A549 (cell line): Measurements from ENCODE around the gene SYK. TPM values are rescaled to one million over a fixed set of nuclear protein-coding genes. Genes with fewer than 3 reads are reported as not detected.
"Not testable (repeated sequence)": the region's sequence is repeated elsewhere in the genome, so short reads cannot be mapped to it uniquely, and the experiment has no call there.

Experiments used
- ATAC-seq, 2 experiments: fragments of 200-7000 bp in 1 of 2; fragments of >200 bp in 1 of 2; cut with Nextera tagmentation in 1 of 2; cut with Tn5 transposase in 1 of 2; 3 replicates each; pipeline versions ENCODE4 v1.8.0 to v1.9.1; 2018 to 2020; ENCODE audit warnings: mild to moderate bottlenecking in 1 of 2, moderate library complexity in 1 of 2
- CTCF ChIA-PET: fragments of 300-600 bp; sonication (Branson Sonifier 250); formaldehyde crosslinking; extraction: SDS; loops from one replicate; lab custom pipeline; 2021; ENCODE audit warnings: antibody characterized with exemption, inconsistent platforms; lab: Yijun Ruan, JAX
- POLR2A ChIA-PET: fragments of 350-600 bp; formaldehyde crosslinking; extraction: SDS; loops from one replicate; lab custom pipeline; 2021; ENCODE audit warnings: antibody characterized with exemption, inconsistent platforms; lab: Yijun Ruan, JAX
- DNase-seq, 2 experiments: peaks; one replicate each; pipeline versions ENCODE4 v3.0.0 to v3.0.0-alpha.2; 2011 to 2016; ENCODE audit warnings: low read depth in 1 of 2, low spot score in 1 of 2
- FAIRE-seq: peaks from 2 replicates; lab custom pipeline; 2011; peaks lifted over from hg19 to GRCh38; lab: Jason Lieb, UNC
- H3K27ac ChIP-seq, 2 experiments: fragments of >200 bp; sonication (Bioruptor Twin); formaldehyde crosslinking; 3 replicates each; pipeline ENCODE4 v1.5.1; 2016 to 2017
- H3K4me1 ChIP-seq: fragments of >200 bp; sonication (Bioruptor Twin); formaldehyde crosslinking; 3 replicates; pipeline ENCODE4 v1.6.1; 2016
- H3K4me2 ChIP-seq: fragments of >200 bp; sonication (Bioruptor Twin); formaldehyde crosslinking; 3 replicates; pipeline ENCODE4 v1.6.1; 2016
- H3K4me3 ChIP-seq: fragments of >200 bp; sonication (Bioruptor Twin); formaldehyde crosslinking; 3 replicates; pipeline ENCODE4 v1.5.1; 2016
- H3K9me3 ChIP-seq: fragments of >200 bp; sonication (Bioruptor Twin); formaldehyde crosslinking; 3 replicates; pipeline ENCODE4 v1.6.1; 2016
- CBX2 ChIP-seq: fragments of 200-600 bp; sonication (generic); IDR thresholded peaks from 2 replicates; pipeline ENCODE4 v1.6.1; 2016; ENCODE audit warnings: low read depth, mild to moderate bottlenecking, borderline replicate concordance
- CBX8 ChIP-seq: fragments of 200-600 bp; sonication (generic); IDR thresholded peaks from 2 replicates; pipeline ENCODE4 v1.6.1; 2016
- E2F6 ChIP-seq: IDR thresholded peaks from 2 replicates; pipeline ENCODE4 v1.6.1; 2012; ENCODE audit warnings: low read depth, borderline replicate concordance
- FOXS1 ChIP-seq: fragments of 250-450 bp; sonication (Bioruptor Pico); IDR thresholded peaks from 2 replicates; pipeline ENCODE4 v1.5.0; 2020; ENCODE audit warnings: mild to moderate bottlenecking, moderate library complexity
- GATA3 ChIP-seq: IDR thresholded peaks from 2 replicates; pipeline ENCODE4 v1.6.1; 2012; ENCODE audit warnings: borderline replicate concordance
- HMGXB4 ChIP-seq: fragments of 250-450 bp; sonication (Bioruptor Pico); IDR thresholded peaks from 2 replicates; pipeline ENCODE4 v1.5.0; 2021; ENCODE audit warnings: mild to moderate bottlenecking, moderate library complexity, borderline replicate concordance
- HOXA7 ChIP-seq: fragments of 250-450 bp; sonication (Bioruptor Pico); IDR thresholded peaks from 2 replicates; pipeline ENCODE4 v1.5.0; 2020; ENCODE audit warnings: mild to moderate bottlenecking, moderate library complexity
- HOXB13 ChIP-seq: fragments of 250-450 bp; sonication (Bioruptor Pico); IDR thresholded peaks from 2 replicates; pipeline ENCODE4 v1.5.0; 2020; ENCODE audit warnings: low read depth, mild to moderate bottlenecking, moderate library complexity
- JUN ChIP-seq, 2 experiments: fragments of >200 bp; sonication (Bioruptor Twin); formaldehyde crosslinking; IDR thresholded peaks; 2 replicates in 1 of 2; 3 replicates in 1 of 2; pipeline ENCODE4 v1.6.1; 2016 to 2017
- JUNB ChIP-seq: fragments of >200 bp; sonication (Bioruptor Twin); formaldehyde crosslinking; IDR thresholded peaks from 2 replicates; pipeline ENCODE4 v1.6.1; 2016
- KDM5A ChIP-seq: fragments of 200-600 bp; sonication (generic); IDR thresholded peaks from 2 replicates; pipeline ENCODE4 v1.6.1; 2016; ENCODE audit warnings: antibody characterized with exemption, mild to moderate bottlenecking
- NFE2L2 ChIP-seq: fragments of 150-350 bp; conservative IDR thresholded peaks from 2 replicates; pipeline ENCODE4 v1.6.1; 2014; ENCODE audit warnings: low read length
- POLR2A ChIP-seq: IDR thresholded peaks from 2 replicates; pipeline ENCODE4 v1.6.1; 2012; ENCODE audit warnings: mild to moderate bottlenecking, low read length
- RAD21 ChIP-seq, 2 experiments: fragments of >200 bp in 1 of 2; sonication (Bioruptor Twin) in 1 of 2; formaldehyde crosslinking in 1 of 2; IDR thresholded peaks in 1 of 2; conservative IDR thresholded peaks in 1 of 2; 2 replicates in 1 of 2; 3 replicates in 1 of 2; pipeline ENCODE4 v1.6.1; 2012 to 2018; ENCODE audit warnings: inconsistent platforms in 1 of 2
- RFX5 ChIP-seq: fragments of 450-650 bp; IDR thresholded peaks from 2 replicates; pipeline ENCODE4 v1.7.1; 2014; ENCODE audit warnings: antibody characterized with exemption, mild to moderate bottlenecking, moderate library complexity
- ZFP36 ChIP-seq: fragments of 450-650 bp; IDR thresholded peaks from 2 replicates; pipeline ENCODE4 v1.6.1; 2014; ENCODE audit warnings: borderline replicate concordance; ENCODE audit not compliant: partially characterized antibody
- WGBS: methylation state at CpG from one replicate; pipeline ENCODE4 v1.1.6; 2017; ENCODE audit errors: missing lambda C conversion rate; 5-methylcytosine and 5-hydroxymethylcytosine counted together
- polyA plus RNA-seq, 4 experiments: library from polyadenylated mRNA; depleted of rRNA in 3 of 4; stranded (reverse); fragments of >200 nt; fragmentation: RNase III in 1 of 4; extraction: RNeasy Plus Mini Kit Qiagen cat#74134 plus additional on column Dnase treatment in 1 of 4; gene quantifications; 2 replicates in 3 of 4; 3 replicates in 1 of 4; pipeline ENCODE4 v1.2.3, GENCODE V29; 2011 to 2017
- TF ChIP-seq, protein P1 (sequence below): IDR thresholded peaks from 2 replicates; pipeline ENCODE4 v1.6.1; 2012

Gene SYK
- polyA plus RNA-seq, 2 of the 4 experiments (the other 2 are of a cell fraction), result 0.01 to 0.03 TPM

DNA sequence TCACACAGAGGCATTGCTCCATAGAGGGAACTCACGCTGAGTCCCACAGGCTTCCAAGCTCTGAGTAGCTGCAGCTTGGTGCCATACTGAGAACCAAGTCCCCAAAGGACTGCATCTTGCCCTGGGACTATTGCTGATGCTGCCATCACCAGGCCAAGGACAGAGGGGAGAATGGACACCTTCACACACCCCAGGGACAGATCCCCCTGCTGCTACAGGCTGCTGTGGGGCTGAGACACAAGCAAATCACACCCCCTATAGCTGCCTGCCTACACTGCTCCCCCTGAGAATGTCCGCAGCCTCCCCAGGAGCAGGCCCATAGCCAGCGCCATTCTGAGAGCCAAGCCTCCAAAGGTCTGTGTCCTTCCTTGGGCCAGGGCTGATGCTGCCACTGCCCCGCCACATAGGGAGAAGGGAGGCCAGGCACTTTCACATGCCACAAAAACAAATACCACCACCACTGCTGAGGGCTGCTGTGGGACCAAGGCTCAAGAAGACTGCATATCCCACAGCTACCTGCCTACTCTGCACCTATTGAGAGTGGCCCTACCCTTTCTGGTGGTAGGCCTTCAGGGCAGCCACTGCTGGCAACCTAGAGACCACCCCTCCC is 81.5 kb downstream of the SYK start:
- Histone ChIP-seq H3K4me3 (no peak overlapping the region), H3K4me1 (no peaks in the 10 kb centered on the region), H3K27ac (no peak overlapping the region), H3K4me2 (no peak overlapping the region), H3K9me3 (peaks cover 6% of the 10 kb centered on the region; the same call in 2 of the 3 replicates)
- WGBS, result 69% methylated on average over 4 of the region's 4 CpGs
- ATAC-seq, result no peak
- DNase-seq, result no peak
- ChIA-PET POLR2A (no interaction called here), CTCF (interaction anchor here (0.9 to 5.7 kb wide), 2 partner anchors 11 to 892 kb away, joined by 4 to 31 read pairs; no protein-coding TSS in a partner anchor)
- FAIRE-seq, result no peak
- TF ChIP-seq E2F6, result no peak

DNA sequence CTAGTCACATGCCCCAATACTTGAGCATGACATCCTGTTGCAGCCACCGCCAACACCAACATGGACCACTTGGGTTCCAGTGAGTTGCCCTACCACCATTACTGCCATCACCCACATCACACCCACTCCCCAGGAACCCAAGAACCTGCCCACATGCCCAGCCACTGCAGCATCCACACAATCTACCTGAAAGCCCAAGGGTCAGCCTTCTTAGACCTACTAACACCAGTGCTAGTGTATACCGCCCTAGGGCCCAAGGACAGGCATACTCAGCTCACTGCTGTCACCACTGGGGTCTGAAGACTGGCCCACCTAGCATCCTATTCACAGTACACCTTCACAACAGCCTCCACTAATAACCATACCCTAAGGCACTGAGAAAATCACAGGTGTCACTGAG is 82.0 kb downstream of the SYK start:
- DNase-seq (no peak), ATAC-seq (no peak), FAIRE-seq (no peak)
- TF ChIP-seq CBX2, result no peak
- no peak for TF ChIP-seq ZFP36
- no peak for TF ChIP-seq POLR2A
- no peak for TF ChIP-seq RAD21 (conservative IDR thresholded peaks at IDR 0.05 in 1 of 2, IDR thresholded peaks at IDR 0.05 in 1 of 2)
- no peak for TF ChIP-seq HMGXB4 (CRISPR knock-in tag)
- no peak for TF ChIP-seq HOXB13 (CRISPR knock-in tag)
- TF ChIP-seq JUN (IDR thresholded peaks at IDR 0.05), result no peak
- no peak for TF ChIP-seq CBX8
- 57% methylated on average over 2 of the region's 2 CpGs for WGBS
- Histone ChIP-seq H3K9me3 (peaks cover 6% of the 10 kb centered on the region; the same call in 2 of the 3 replicates), H3K4me1 (no peaks in the 10 kb centered on the region), H3K27ac (no peak overlapping the region), H3K4me2 (no peak overlapping the region), H3K4me3 (no peak overlapping the region)
- CTCF ChIA-PET, result interaction anchor here (0.9 to 5.7 kb wide), 2 partner anchors 12 to 892 kb away, joined by 4 to 31 read pairs; no protein-coding TSS in a partner anchor
- POLR2A ChIA-PET, result no interaction called here

DNA sequence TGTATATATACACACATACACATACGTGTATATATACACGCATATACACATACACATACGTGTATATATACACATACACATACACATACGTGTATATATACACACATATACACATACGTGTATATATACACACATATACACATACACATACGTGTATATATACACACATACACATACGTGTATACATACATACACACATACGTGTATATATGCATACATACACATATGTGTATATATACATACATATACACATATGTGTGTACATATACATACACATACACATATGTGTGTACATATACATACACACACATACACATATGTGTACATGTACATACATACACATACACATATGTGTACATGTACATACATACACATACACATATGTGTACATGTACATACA is 82.6 kb downstream of the SYK start:
- WGBS, result 70% methylated on average over 8 of the region's 8 CpGs
- H3K9me3 ChIP-seq, result peaks cover 6% of the 10 kb centered on the region; the same call in 2 of the 3 replicates
- DNase-seq (no peak), FAIRE-seq (peak; percentile 68), ATAC-seq (no peak)
- ChIA-PET POLR2A (no interaction called here), CTCF (no interaction called here)
- H3K4me2 ChIP-seq, result no peak overlapping the region
- no peak overlapping the region for H3K4me3 ChIP-seq
- H3K27ac ChIP-seq, result no peak overlapping the region
- H3K4me1 ChIP-seq, result no peaks in the 10 kb centered on the region
- TF ChIP-seq, protein P1, sequence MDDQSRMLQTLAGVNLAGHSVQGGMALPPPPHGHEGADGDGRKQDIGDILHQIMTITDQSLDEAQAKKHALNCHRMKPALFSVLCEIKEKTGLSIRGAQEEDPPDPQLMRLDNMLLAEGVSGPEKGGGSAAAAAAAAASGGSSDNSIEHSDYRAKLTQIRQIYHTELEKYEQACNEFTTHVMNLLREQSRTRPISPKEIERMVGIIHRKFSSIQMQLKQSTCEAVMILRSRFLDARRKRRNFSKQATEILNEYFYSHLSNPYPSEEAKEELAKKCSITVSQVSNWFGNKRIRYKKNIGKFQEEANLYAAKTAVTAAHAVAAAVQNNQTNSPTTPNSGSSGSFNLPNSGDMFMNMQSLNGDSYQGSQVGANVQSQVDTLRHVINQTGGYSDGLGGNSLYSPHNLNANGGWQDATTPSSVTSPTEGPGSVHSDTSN, result no peak
- no peak for TF ChIP-seq FOXS1 (CRISPR knock-in tag)
- TF ChIP-seq GATA3, result no peak
- TF ChIP-seq NFE2L2, result no peak
- TF ChIP-seq HOXA7 (CRISPR knock-in tag), result no peak
- TF ChIP-seq RFX5, result no peak
- TF ChIP-seq KDM5A, result no peak
- no peak for TF ChIP-seq JUNB
- no peak for TF ChIP-seq JUN (IDR thresholded peaks at IDR 0.05)
- TF ChIP-seq, all 56 proteins: peak for 0

GRCh38 chr9:90886868-90887267 is 85.2 kb downstream of the SYK start:
- FAIRE-seq, ATAC-seq, H3K4me1 ChIP-seq, H3K9me3 ChIP-seq, H3K27ac ChIP-seq, H3K4me3 ChIP-seq, DNase-seq, POLR2A ChIA-PET, H3K4me2 ChIP-seq: not testable (repeated sequence)
- CTCF ChIA-PET, result interaction anchor here (0.6 to 1.1 kb wide), 2 partner anchors 10 to 1293 kb away, joined by 3 read pairs; no protein-coding TSS in a partner anchor
